Kidney (tissue), 14 donors: ENCODE data around the gene TAGLN. TPM values are rescaled to one million over a fixed set of nuclear protein-coding genes. Genes with fewer than 3 reads are reported as not detected.

Experiments
- DNase-seq, 5 donors: peaks; one replicate each; pipeline ENCODE4 v3.0.0-alpha.2; 2013 to 2020
- FAIRE-seq: peaks from 2 replicates; lab custom pipeline; 2012; peaks lifted over from hg19 to GRCh38; lab: Jason Lieb, UNC
- H3K27ac ChIP-seq, 2 donors: one replicate each; pipeline ENCODE4 v1.7.0; 2013; ENCODE audit warnings: low read depth in 2 of 2, low read length in 2 of 2, inconsistent platforms in 1 of 2
- H3K27me3 ChIP-seq: one replicate; pipeline ENCODE4 v1.7.1; 2013; ENCODE audit warnings: low read length, inconsistent platforms; ENCODE audit not compliant: control insufficient read depth, insufficient read depth
- H3K36me3 ChIP-seq, 3 donors: one replicate each; pipeline versions ENCODE4 v1.7.0 to v1.7.1; 2013; ENCODE audit warnings: low read length in 3 of 3, control low read depth in 1 of 3, inconsistent platforms in 1 of 3; ENCODE audit not compliant: insufficient read depth in 3 of 3, control insufficient read depth in 2 of 3
- H3K4me1 ChIP-seq, 3 donors: one replicate each; pipeline versions ENCODE4 v1.7.0 to v1.7.1; 2013; ENCODE audit warnings: low read length in 3 of 3, inconsistent platforms in 1 of 3, low read depth in 1 of 3; ENCODE audit not compliant: control insufficient read depth in 2 of 3, insufficient read depth in 2 of 3
- H3K4me3 ChIP-seq, 3 donors: one replicate each; pipeline versions ENCODE4 v1.7.0 to v1.8.1; 2013; ENCODE audit warnings: low read length in 3 of 3, control low read depth in 1 of 3, inconsistent platforms in 1 of 3
- H3K9ac ChIP-seq, 3 donors: one replicate each; pipeline versions ENCODE4 v1.7.0 to v1.7.1; 2013; ENCODE audit warnings: low read length in 3 of 3, control low read depth in 1 of 3, inconsistent platforms in 1 of 3
- H3K9me3 ChIP-seq, 3 donors: one replicate each; pipeline versions ENCODE4 v1.7.0 to v1.7.1; 2013; ENCODE audit warnings: low read length in 3 of 3, control low read depth in 1 of 3, inconsistent platforms in 1 of 3; ENCODE audit not compliant: control insufficient read depth in 2 of 3, insufficient read depth in 1 of 3
- intact Hi-C: fragments of 100-400 bp; cut with DNase I; formaldehyde crosslinking; loops from one replicate; pipeline ENCODE4 v1.11.1; 2022
- polyA plus RNA-seq: library from polyadenylated mRNA; stranded (reverse); fragments of 350-450 nt; fragmentation: Illumina TruSeq; extraction: RNeasy Lipid Tissue Mini Kit (QIAGEN cat#74804); gene quantifications from one replicate; pipeline ENCODE4 v1.2.3, GENCODE V29; 2014; ENCODE audit warnings: low read depth, low replicate concordance; ENCODE audit not compliant: insufficient read depth
- total RNA-seq: library from RNA; stranded (reverse); fragmentation: NEBNext Ultra II Directional; extraction: Animal tissue kit (Norgen Biotek cat#: 25700); gene quantifications from one replicate; pipeline ENCODE4 v1.2.1, GENCODE V29; 2021
- TF ChIP-seq, protein P1 (sequence below): IDR thresholded peaks from 3 replicates; pipeline ENCODE4 v1.5.1; 2012; ENCODE audit warnings: mild to moderate bottlenecking, moderate library complexity, borderline replicate concordance; ENCODE audit not compliant: insufficient read depth; ENCODE audit errors: extremely low read depth
- donor health status: control.
- donor health status: control.
- donor health status: control.
- donor health status: control.
- donor health status: control.
- donor health status: DM: yes; HTN: yes; CAD: no.
- donor health status: Normal renal cell carcinoma (clear cell type).

The TAGLN gene
- total and polyA plus RNA-seq, 2 donors from 2014 or later: 776 to 846 TPM

DNA sequence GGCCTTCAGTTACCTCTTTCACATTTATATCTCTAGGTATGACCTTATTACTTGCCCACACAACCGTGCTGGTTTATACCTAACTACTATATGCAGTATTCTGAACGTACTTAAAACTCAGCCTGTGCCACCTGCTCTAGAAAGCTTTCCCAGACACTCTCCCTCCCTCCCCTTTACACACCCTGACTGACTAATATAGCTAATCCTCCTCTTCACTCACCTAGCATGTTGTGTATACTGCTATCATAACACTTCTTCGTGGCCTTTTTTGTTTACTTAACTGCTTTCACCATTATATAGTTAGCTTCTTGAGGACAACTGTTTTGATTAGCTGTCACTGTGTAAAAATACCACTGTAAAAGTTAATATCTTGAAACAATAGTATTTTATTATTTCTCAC lies 56.8 kb downstream of the TAGLN start:
- no peaks in the 10 kb centered on the region for H3K9me3 ChIP-seq
- H3K36me3 ChIP-seq: peaks cover 0 to 2% (median 2%) of the 10 kb centered on the region in 3 donors
- no peaks in the 10 kb centered on the region for H3K4me1 ChIP-seq
- no peak overlapping the region for H3K9ac ChIP-seq
- H3K27ac ChIP-seq: no peak overlapping the region
- H3K27me3 ChIP-seq: no peaks in the 10 kb centered on the region
- H3K4me3 ChIP-seq: no peak overlapping the region
- FAIRE-seq: no peak
- intact Hi-C loops: no loop called here
- TF ChIP-seq, protein P1, sequence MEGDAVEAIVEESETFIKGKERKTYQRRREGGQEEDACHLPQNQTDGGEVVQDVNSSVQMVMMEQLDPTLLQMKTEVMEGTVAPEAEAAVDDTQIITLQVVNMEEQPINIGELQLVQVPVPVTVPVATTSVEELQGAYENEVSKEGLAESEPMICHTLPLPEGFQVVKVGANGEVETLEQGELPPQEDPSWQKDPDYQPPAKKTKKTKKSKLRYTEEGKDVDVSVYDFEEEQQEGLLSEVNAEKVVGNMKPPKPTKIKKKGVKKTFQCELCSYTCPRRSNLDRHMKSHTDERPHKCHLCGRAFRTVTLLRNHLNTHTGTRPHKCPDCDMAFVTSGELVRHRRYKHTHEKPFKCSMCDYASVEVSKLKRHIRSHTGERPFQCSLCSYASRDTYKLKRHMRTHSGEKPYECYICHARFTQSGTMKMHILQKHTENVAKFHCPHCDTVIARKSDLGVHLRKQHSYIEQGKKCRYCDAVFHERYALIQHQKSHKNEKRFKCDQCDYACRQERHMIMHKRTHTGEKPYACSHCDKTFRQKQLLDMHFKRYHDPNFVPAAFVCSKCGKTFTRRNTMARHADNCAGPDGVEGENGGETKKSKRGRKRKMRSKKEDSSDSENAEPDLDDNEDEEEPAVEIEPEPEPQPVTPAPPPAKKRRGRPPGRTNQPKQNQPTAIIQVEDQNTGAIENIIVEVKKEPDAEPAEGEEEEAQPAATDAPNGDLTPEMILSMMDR: no peak
- no peak for DNase-seq

DNA sequence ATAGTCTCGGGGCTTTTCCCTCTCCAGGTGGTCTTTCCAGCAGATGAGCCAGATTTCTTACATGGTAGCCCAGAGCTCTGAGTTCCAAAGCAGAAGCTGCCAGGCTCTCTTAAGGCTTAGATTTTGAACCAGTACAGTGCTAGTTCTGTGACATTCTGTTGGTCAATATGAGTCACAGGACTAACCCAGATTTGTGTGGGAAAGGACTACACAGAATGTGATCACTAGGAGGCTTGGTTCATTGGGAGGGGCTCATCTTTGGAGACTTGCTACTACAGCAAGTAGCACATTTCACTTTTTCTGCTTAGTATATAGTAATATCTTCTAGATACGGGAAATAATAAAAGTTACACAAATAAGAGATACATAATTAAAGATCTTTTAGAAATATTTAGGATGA lies 57.4 kb downstream of the TAGLN start:
- Histone ChIP-seq H3K27me3 (no peaks in the 10 kb centered on the region), H3K4me3 (no peak overlapping the region), H3K9me3 (no peaks in the 10 kb centered on the region), H3K36me3 (peaks cover 0 to 5% (median 2%) of the 10 kb centered on the region in 3 donors), H3K27ac (no peak overlapping the region), H3K4me1 (no peaks in the 10 kb centered on the region), H3K9ac (no peak overlapping the region)
- intact Hi-C loops: no loop called here
- TF ChIP-seq, protein P1: no peak
- DNase-seq: no peak
- FAIRE-seq: no peak

Other genes with a start within 250 kb of the TAGLN start
- 50.7 TPM for gene SIK3, start 100.9 kb upstream of the TAGLN start, total RNA-seq
- 12.3 TPM for gene SIK3, start 100.9 kb upstream of the TAGLN start, polyA plus RNA-seq
- 90.2 TPM for gene PAFAH1B2, start 55.1 kb upstream of the TAGLN start, total RNA-seq
- gene PAFAH1B2, start 55.1 kb upstream of the TAGLN start, polyA plus RNA-seq: 29.4 TPM
- 37.4 TPM for gene SIDT2, start 20.6 kb upstream of the TAGLN start, total RNA-seq
- gene SIDT2, start 20.6 kb upstream of the TAGLN start, polyA plus RNA-seq: 16.4 TPM
- 70.2 TPM for gene PCSK7, start 32.7 kb downstream of the TAGLN start, total RNA-seq
- 14.5 TPM for gene PCSK7, start 32.7 kb downstream of the TAGLN start, polyA plus RNA-seq
- gene RNF214, start 33.3 kb downstream of the TAGLN start, total RNA-seq: 24.7 TPM
- gene RNF214, start 33.3 kb downstream of the TAGLN start, polyA plus RNA-seq: 8.5 TPM
- gene BACE1-AS, start 92.0 kb downstream of the TAGLN start, total RNA-seq: 8.9 TPM
- gene BACE1-AS, start 92.0 kb downstream of the TAGLN start, polyA plus RNA-seq: 8.0 TPM
- 24.5 TPM for gene BACE1, start 116.9 kb downstream of the TAGLN start, total RNA-seq
- 11.7 TPM for gene BACE1, start 116.9 kb downstream of the TAGLN start, polyA plus RNA-seq
- gene CEP164, start 128.5 kb downstream of the TAGLN start, total RNA-seq: 30.7 TPM
- gene CEP164, start 128.5 kb downstream of the TAGLN start, polyA plus RNA-seq: 7.9 TPM